T-cell (primary cell): Measurements from ENCODE around the gene XRCC6. TPM values are rescaled to one million over a fixed set of nuclear protein-coding genes. Genes with fewer than 3 reads are reported as not detected.

Experiments used
- ATAC-seq, 4 experiments: fragments of 200-7000 bp in 3 of 4; fragments of 150-1000 bp in 1 of 4; cut with Tn5 transposase; replicated peaks in 1 of 4; 1 replicate in 3 of 4; 2 replicates in 1 of 4; pipeline ENCODE4 v1.10.0; 2021; ENCODE audit warnings: moderate library complexity in 3 of 4, mild to moderate bottlenecking in 2 of 4, moderate number of reproducible peaks in 1 of 4
- CTCF ChIA-PET, 2 donors: fragments of 300-600 bp; sonication (Branson Sonifier 250); formaldehyde crosslinking; loops; one replicate each; lab custom pipeline; 2022; ENCODE audit warnings: antibody characterized with exemption in 2 of 2; lab: Charles Lee
- POLR2A ChIA-PET, 2 donors: fragments of 300-600 bp; sonication (Branson Sonifier 250); formaldehyde crosslinking; loops; one replicate each; lab custom pipeline; 2022; ENCODE audit warnings: antibody characterized with exemption in 2 of 2; lab: Charles Lee
- DNase-seq, 35 experiments: peaks; one replicate each; pipeline versions ENCODE4 v3.0.0 to v3.0.0-alpha.2; 2013 to 2023
- H3K27ac ChIP-seq: one replicate; pipeline ENCODE4 v1.5.1; 2013; ENCODE audit warnings: low read length
- H3K27me3 ChIP-seq, 2 experiments: replicated peaks in 1 of 2; 1 replicate in 1 of 2; 2 replicates in 1 of 2; pipeline versions ENCODE4 v1.6.1 to v1.7.0; 2013; ENCODE audit warnings: low read length in 1 of 2, mixed read lengths in 1 of 2; ENCODE audit not compliant: control insufficient read depth in 2 of 2, insufficient read depth in 2 of 2; ENCODE audit errors: extremely low read depth in 1 of 2
- H3K36me3 ChIP-seq, 2 donors: 1 replicate in 1 of 2; 2 replicates in 1 of 2; pipeline versions ENCODE4 v1.6.1 to v1.7.0; 2013; ENCODE audit warnings: low read length in 1 of 2; ENCODE audit not compliant: control insufficient read depth in 2 of 2, insufficient read depth in 1 of 2; ENCODE audit errors: extremely low read depth in 1 of 2
- H3K4me1 ChIP-seq, 2 experiments: 1 replicate in 1 of 2; 2 replicates in 1 of 2; pipeline versions ENCODE4 v1.6.1 to v1.7.0; 2013; ENCODE audit warnings: low read length in 2 of 2, mixed read lengths in 1 of 2; ENCODE audit not compliant: insufficient read depth in 2 of 2, control insufficient read depth in 1 of 2; ENCODE audit errors: extremely low read depth in 1 of 2
- H3K4me3 ChIP-seq, 2 donors: 1 replicate in 1 of 2; 2 replicates in 1 of 2; pipeline versions ENCODE4 v1.5.1 to v1.7.0; 2013; ENCODE audit warnings: mild to moderate bottlenecking in 2 of 2, low read length in 1 of 2, moderate library complexity in 1 of 2; ENCODE audit not compliant: control insufficient read depth in 1 of 2; ENCODE audit errors: extremely low read depth in 1 of 2
- H3K9me3 ChIP-seq: 2 replicates; pipeline ENCODE4 v1.7.0; 2013
- H3K27ac Mint-ChIP-seq, 2 donors: one replicate each; pipeline ENCODE4 v1.8.0; 2020 to 2021; ENCODE audit warnings: mild to moderate bottlenecking in 2 of 2, mixed read lengths in 2 of 2
- H3K27me3 Mint-ChIP-seq, 2 donors: one replicate each; pipeline ENCODE4 v1.8.0; 2021 to 2022; ENCODE audit warnings: mixed read lengths in 2 of 2
- H3K36me3 Mint-ChIP-seq: one replicate; pipeline ENCODE4 v1.8.0; 2021; ENCODE audit warnings: mixed read lengths
- H3K4me1 Mint-ChIP-seq, 3 donors: one replicate each; pipeline ENCODE4 v1.8.0; 2020 to 2022; ENCODE audit warnings: mixed read lengths in 3 of 3, mild to moderate bottlenecking in 1 of 3
- H3K4me3 Mint-ChIP-seq, 3 donors: one replicate each; pipeline ENCODE4 v1.8.0; 2020 to 2022; ENCODE audit warnings: mild to moderate bottlenecking in 3 of 3, mixed read lengths in 3 of 3, moderate library complexity in 3 of 3
- H3K9me3 Mint-ChIP-seq, 3 donors: one replicate each; pipeline ENCODE4 v1.8.0; 2020 to 2022; ENCODE audit warnings: mixed read lengths in 3 of 3
- WGBS: methylation state at CpG from one replicate; pipeline ENCODE4 v1.1.5; 2013; ENCODE audit warnings: missing lambda C conversion rate; ENCODE audit not compliant: insufficient coverage; 5-methylcytosine and 5-hydroxymethylcytosine counted together
- total RNA-seq, 35 experiments: library from RNA in 6 of 35; stranded (reverse) in 6 of 35; fragments of 120-200 nt in 1 of 35; gene quantifications; one replicate each; pipeline versions ENCODE4 v1.2.1 to v1.2.4 and lab custom pipeline; 2013 to 2026

Gene XRCC6
- total RNA-seq, 5 donors from 2014 or later (not counting 1 experiment from before 2014, with no cell fraction given): 159 to 174 (median 168) TPM

DNA sequence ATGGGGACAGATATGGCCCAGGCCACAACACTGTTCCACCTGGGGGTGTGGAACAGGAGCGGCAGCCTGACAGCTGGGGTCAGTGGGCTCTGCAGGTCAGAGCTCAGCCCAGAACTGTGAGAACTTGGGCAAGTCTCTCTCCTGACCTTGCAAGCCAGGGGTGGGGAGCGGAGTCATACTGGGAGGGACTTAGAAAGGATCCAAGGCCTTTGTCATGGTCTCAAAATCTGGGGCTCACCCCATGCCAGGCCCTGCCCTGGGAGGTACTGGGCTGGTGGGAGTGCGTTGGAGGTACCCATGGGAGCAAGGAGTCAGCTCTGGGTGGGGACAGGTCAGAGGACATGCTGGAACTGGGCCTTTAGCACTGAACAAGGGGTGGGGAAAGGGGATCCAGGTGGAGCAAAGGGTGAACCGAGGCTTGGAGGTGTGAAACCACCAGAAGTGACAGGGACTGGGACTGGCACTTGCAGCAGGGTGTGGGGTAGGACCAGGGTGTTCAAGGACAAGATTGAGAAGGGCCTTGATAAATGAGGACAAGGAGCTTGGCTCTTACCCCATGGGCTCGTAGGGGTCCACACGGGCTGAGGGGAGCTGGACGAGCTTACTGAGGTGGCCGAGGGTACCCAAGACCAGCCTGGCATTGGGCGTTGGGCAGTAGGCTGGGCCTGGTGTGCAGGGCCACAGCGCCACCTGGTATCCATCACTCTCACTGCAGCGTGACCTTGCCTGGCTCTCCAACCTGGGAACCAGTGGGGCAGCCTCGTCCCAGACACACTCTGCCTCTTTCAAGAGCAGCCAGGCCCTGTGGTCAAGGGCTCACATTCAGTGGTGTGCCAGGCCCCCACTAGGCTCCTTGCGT, 24.1 kb upstream of the XRCC6 start:
- DNase-seq: peak in 10 of 35 experiments; percentile 13 to 54 (median 27)
- Mint-ChIP-seq H3K27me3 (no peaks in the 10 kb centered on the region), H3K4me1 (peaks cover 0 to 2% (median 0%) of the 10 kb centered on the region in 3 donors), H3K4me3 (no peak overlapping the region), H3K9me3 (no peaks in the 10 kb centered on the region), H3K36me3 (peaks cover 23% of the 10 kb centered on the region), H3K27ac (no peak overlapping the region)
- Histone ChIP-seq H3K4me1 (no peaks in the 10 kb centered on the region), H3K27ac (no peak overlapping the region), H3K36me3 (peaks cover 5 to 18% of the 10 kb centered on the region in 2 donors), H3K4me3 (no peak overlapping the region), H3K27me3 (no peaks in the 10 kb centered on the region), H3K9me3 (no peaks in the 10 kb centered on the region)
- ChIA-PET CTCF (no interaction called here), POLR2A (interaction anchor here in 1 of 2 donors (1.1 kb wide), 1 partner anchor 16 kb away, joined by 4 read pairs; no protein-coding TSS in a partner anchor)
- 76% methylated on average over 13 of the region's 13 CpGs for WGBS
- ATAC-seq: peak; percentile 54 to 72 (median 64)

DNA sequence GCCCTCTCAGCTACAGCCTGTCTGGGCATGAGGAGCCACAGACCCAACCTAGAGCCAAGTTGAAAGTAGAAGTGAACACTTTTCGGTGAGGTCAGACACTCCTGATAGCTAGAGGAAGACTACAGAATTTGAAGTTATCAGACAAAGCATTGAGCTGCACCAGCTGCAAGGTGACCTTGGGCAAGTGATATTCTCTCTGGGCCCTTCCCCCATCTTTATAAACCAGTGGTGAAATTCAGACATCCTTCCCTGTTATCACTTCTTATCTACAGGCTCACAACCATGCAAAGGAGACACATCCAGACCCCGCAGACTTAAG, 23.5 kb upstream of the XRCC6 start:
- no peak overlapping the region for H3K4me3 Mint-ChIP-seq
- Histone ChIP-seq H3K4me1 (peaks cover 0 to 4% of the 10 kb centered on the region in 2 experiments), H3K4me3 (no peak overlapping the region), H3K9me3 (no peaks in the 10 kb centered on the region), H3K36me3 (peaks cover 9 to 23% of the 10 kb centered on the region in 2 donors), H3K27me3 (peaks cover 0 to 3% of the 10 kb centered on the region in 2 experiments), H3K27ac (no peak overlapping the region)
- no peak for DNase-seq
- H3K9me3 Mint-ChIP-seq: no peaks in the 10 kb centered on the region
- ATAC-seq: peak in 1 of 4 experiments; percentile 9
- peaks cover 0 to 6% (median 3%) of the 10 kb centered on the region in 3 donors for H3K4me1 Mint-ChIP-seq
- H3K27ac Mint-ChIP-seq: no peak overlapping the region
- ChIA-PET CTCF (no interaction called here), POLR2A (no interaction called here)
- no peaks in the 10 kb centered on the region for H3K27me3 Mint-ChIP-seq
- H3K36me3 Mint-ChIP-seq: peaks cover 28% of the 10 kb centered on the region
- WGBS: 100% methylated on average over 2 of the region's 2 CpGs

- POLR2A ChIA-PET: no interaction called here
- DNase-seq (no peak), ATAC-seq (no peak)
- Histone ChIP-seq H3K4me1 (peaks cover 0 to 9% of the 10 kb centered on the region in 2 experiments), H3K9me3 (no peaks in the 10 kb centered on the region), H3K27ac (no peak overlapping the region), H3K27me3 (peaks cover 0 to 3% of the 10 kb centered on the region in 2 experiments), H3K36me3 (peaks cover 10 to 28% of the 10 kb centered on the region in 2 donors), H3K4me3 (no peak overlapping the region)
- CTCF ChIA-PET: no interaction called here
- Mint-ChIP-seq H3K36me3 (peaks cover 33% of the 10 kb centered on the region), H3K4me1 (peaks cover 4 to 10% (median 8%) of the 10 kb centered on the region in 3 donors), H3K27ac (no peak overlapping the region), H3K27me3 (no peaks in the 10 kb centered on the region), H3K4me3 (no peak overlapping the region), H3K9me3 (no peaks in the 10 kb centered on the region)
- WGBS: no CpG with 5 or more reads among the region's 5 CpGs
Observed at GRCh38 chr22:41598081-41598480, 23.0 kb upstream of the XRCC6 start.

- Histone ChIP-seq H3K36me3 (peaks cover 10 to 30% of the 10 kb centered on the region in 2 donors), H3K9me3 (no peaks in the 10 kb centered on the region), H3K27ac (no peak overlapping the region), H3K4me3 (no peak overlapping the region), H3K27me3 (peaks cover 0 to 3% of the 10 kb centered on the region in 2 experiments), H3K4me1 (peaks cover 0 to 19% of the 10 kb centered on the region in 2 experiments)
- 100% methylated on average over 1 of the region's 8 CpGs for WGBS
- Mint-ChIP-seq H3K27ac (no peak overlapping the region), H3K36me3 (peaks cover 33% of the 10 kb centered on the region), H3K9me3 (no peaks in the 10 kb centered on the region), H3K4me3 (no peak overlapping the region), H3K27me3 (no peaks in the 10 kb centered on the region), H3K4me1 (peaks cover 13 to 20% (median 17%) of the 10 kb centered on the region in 3 donors)
- DNase-seq (no peak), ATAC-seq (no peak)
- ChIA-PET POLR2A (no interaction called here), CTCF (no interaction called here)
Observed at GRCh38 chr22:41598891-41599635, 22.0 kb upstream of the XRCC6 start.

DNA sequence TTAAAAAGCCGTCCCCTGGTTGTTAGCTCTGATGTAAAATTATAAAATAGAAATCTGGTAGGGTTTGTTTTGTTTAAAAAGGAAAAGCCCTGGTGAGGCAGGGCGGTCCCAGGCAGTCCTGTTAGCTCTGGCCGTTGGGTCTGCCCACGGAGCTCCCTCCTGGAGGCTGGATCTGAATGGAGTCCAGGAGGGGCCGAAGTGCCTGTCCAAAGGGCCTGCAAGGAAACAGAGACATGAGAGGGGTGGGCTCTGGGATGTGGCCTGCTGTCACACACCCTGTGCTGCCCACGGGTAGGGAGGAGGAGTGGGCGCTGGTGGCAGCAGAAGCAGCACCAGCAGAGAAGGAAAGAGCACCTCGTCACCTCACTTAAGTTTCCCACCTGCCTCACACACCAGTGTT, 20.1 kb upstream of the XRCC6 start:
- H3K4me3 Mint-ChIP-seq: no peak overlapping the region
- Histone ChIP-seq H3K9me3 (no peaks in the 10 kb centered on the region), H3K4me3 (no peak overlapping the region), H3K27ac (no peak overlapping the region), H3K27me3 (peaks cover 0 to 3% of the 10 kb centered on the region in 2 experiments), H3K4me1 (peaks cover 0 to 28% of the 10 kb centered on the region in 2 experiments), H3K36me3 (peaks cover 18 to 41% of the 10 kb centered on the region in 2 donors)
- H3K36me3 Mint-ChIP-seq: peaks cover 43% of the 10 kb centered on the region
- ATAC-seq (no peak), DNase-seq (no peak)
- ChIA-PET POLR2A (no interaction called here), CTCF (no interaction called here)
- WGBS: 100% methylated on average over 7 of the region's 8 CpGs
- no peaks in the 10 kb centered on the region for H3K9me3 Mint-ChIP-seq
- peaks cover 21 to 27% (median 22%) of the 10 kb centered on the region in 3 donors for H3K4me1 Mint-ChIP-seq
- no peak overlapping the region for H3K27ac Mint-ChIP-seq
- H3K27me3 Mint-ChIP-seq: no peaks in the 10 kb centered on the region

DNA sequence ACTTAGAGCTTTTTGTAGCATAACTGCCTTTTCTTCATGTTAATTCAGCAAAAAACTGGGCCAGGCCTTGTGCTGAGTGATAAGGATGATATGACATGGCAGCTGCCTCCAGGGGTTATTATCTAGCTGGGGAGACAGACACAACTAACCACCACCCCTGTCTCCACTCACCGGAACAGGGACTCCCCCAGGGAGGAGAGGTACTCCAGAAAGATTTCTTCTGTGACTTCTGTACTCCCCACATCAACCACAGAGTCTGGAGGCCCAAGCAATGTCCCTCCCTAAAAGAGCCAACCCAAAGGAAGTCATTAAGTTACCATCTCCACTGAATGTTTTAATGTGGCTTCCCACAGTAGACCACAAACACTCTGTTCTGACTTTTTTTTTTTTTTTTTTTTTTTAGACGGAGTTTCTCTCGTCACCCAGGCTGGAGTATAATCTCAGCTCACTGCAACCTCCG, 17.2 kb upstream of the XRCC6 start:
- peak; percentile 74 to 98 (median 85) for ATAC-seq
- Histone ChIP-seq H3K4me3 (no peak overlapping the region), H3K4me1 (peaks cover 0 to 28% of the 10 kb centered on the region in 2 experiments), H3K36me3 (peaks cover 25 to 52% of the 10 kb centered on the region in 2 donors), H3K27ac (no peak overlapping the region), H3K27me3 (peaks cover 0 to 3% of the 10 kb centered on the region in 2 experiments), H3K9me3 (no peaks in the 10 kb centered on the region)
- Mint-ChIP-seq H3K4me3 (no peak overlapping the region), H3K36me3 (peaks cover 44% of the 10 kb centered on the region), H3K4me1 (peaks cover 21 to 27% (median 22%) of the 10 kb centered on the region in 3 donors), H3K27me3 (no peaks in the 10 kb centered on the region), H3K9me3 (no peaks in the 10 kb centered on the region), H3K27ac (peak overlapping the region in 1 of 2 donors; percentile 16)
- WGBS: no CpG with 5 or more reads among the region's 4 CpGs
- DNase-seq: peak in 33 of 35 experiments; percentile 10 to 85 (median 45)
- CTCF ChIA-PET: interaction anchor here (0.6 to 1.5 kb wide), 5 partner anchors 13 to 326 kb away, joined by 5 to 11 read pairs (median 5); no protein-coding TSS in a partner anchor
- POLR2A ChIA-PET: interaction anchor here (0.5 to 1.2 kb wide), 6 partner anchors 10 to 774 kb away, joined by 3 to 5 read pairs (median 3); partner anchors contain the start of gene XRCC6 (in 1 of the 2)
